BJ (cell line): Measurements from ENCODE around the gene ALKBH4. TPM values are rescaled to one million over a fixed set of nuclear protein-coding genes. Genes with fewer than 3 reads are reported as not detected.

Source experiments
- CTCF ChIA-PET: fragments of 350-600 bp; formaldehyde crosslinking; extraction: SDS; loops from one replicate; lab custom pipeline; 2021; ENCODE audit warnings: antibody characterized with exemption, inconsistent platforms; lab: Yijun Ruan, JAX
- POLR2A ChIA-PET: fragments of 300-600 bp; sonication (Branson Sonifier 250); formaldehyde crosslinking; extraction: SDS; loops from one replicate; lab custom pipeline; 2021; ENCODE audit warnings: antibody characterized with exemption; lab: Charles Lee
- DNase-seq: peaks from one replicate; pipeline ENCODE4 v3.0.0-alpha.2; 2011; ENCODE audit warnings: low read depth
- H3K27me3 ChIP-seq: 2 replicates; pipeline ENCODE4 v1.6.0; 2011; ENCODE audit warnings: low read length; ENCODE audit not compliant: control insufficient read depth, insufficient read depth
- H3K36me3 ChIP-seq: 2 replicates; pipeline ENCODE4 v1.5.1; 2011; ENCODE audit warnings: low read length; ENCODE audit not compliant: control insufficient read depth, insufficient read depth
- H3K4me3 ChIP-seq: 2 replicates; pipeline ENCODE4 v1.5.1; 2011; ENCODE audit warnings: low read depth, mild to moderate bottlenecking, control low read depth, low read length
- polyA plus RNA-seq: library from polyadenylated mRNA; depleted of rRNA; stranded (reverse); fragments of >200 nt; gene quantifications from 2 replicates; pipeline ENCODE4 v1.2.3, GENCODE V29; 2011
- TF ChIP-seq, protein P1 (sequence below): IDR thresholded peaks from 2 replicates; pipeline ENCODE4 v1.5.1; 2011; ENCODE audit warnings: low read depth, mild to moderate bottlenecking, control low read depth, inconsistent platforms, low read length, moderate library complexity; ENCODE audit not compliant: insufficient read depth

Gene ALKBH4
- polyA plus RNA-seq, 1 experiment = 5.9 TPM

DNA sequence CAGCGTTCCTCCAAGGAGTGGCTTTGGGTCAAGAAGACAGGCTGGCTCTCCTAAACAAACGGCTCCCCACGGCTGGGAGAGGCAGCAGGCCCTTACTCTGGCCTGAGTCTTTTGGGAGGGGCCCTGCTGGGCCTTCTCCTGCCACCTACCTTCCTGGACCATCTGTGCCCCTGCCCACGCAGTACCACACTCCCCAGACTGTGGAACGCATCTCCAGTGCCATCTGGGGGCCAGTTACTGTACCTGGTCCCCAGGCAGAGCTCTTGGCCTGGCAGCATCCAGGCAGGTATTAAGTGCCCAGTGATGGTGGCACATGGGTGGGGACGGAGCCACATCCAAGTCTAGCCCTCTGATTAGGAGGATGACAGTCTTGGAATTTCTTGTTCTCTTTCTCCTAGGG lies 14.4 kb downstream of the ALKBH4 start:
- Histone ChIP-seq H3K27me3 (no peaks in the 10 kb centered on the region), H3K4me3 (no peak overlapping the region), H3K36me3 (peaks cover 15% of the 10 kb centered on the region)
- TF ChIP-seq, protein P1, sequence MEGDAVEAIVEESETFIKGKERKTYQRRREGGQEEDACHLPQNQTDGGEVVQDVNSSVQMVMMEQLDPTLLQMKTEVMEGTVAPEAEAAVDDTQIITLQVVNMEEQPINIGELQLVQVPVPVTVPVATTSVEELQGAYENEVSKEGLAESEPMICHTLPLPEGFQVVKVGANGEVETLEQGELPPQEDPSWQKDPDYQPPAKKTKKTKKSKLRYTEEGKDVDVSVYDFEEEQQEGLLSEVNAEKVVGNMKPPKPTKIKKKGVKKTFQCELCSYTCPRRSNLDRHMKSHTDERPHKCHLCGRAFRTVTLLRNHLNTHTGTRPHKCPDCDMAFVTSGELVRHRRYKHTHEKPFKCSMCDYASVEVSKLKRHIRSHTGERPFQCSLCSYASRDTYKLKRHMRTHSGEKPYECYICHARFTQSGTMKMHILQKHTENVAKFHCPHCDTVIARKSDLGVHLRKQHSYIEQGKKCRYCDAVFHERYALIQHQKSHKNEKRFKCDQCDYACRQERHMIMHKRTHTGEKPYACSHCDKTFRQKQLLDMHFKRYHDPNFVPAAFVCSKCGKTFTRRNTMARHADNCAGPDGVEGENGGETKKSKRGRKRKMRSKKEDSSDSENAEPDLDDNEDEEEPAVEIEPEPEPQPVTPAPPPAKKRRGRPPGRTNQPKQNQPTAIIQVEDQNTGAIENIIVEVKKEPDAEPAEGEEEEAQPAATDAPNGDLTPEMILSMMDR = 0 out of 2 replicates have a peak, but pooled peaks have one; percentile 9
- CTCF ChIA-PET = interaction anchor here (0.6 to 1.1 kb wide), 2 partner anchors 12 to 17 kb away, joined by 3 to 4 read pairs; partner anchors contain the start of gene ORAI2
- POLR2A ChIA-PET = no interaction called here
- no peak for DNase-seq

DNA sequence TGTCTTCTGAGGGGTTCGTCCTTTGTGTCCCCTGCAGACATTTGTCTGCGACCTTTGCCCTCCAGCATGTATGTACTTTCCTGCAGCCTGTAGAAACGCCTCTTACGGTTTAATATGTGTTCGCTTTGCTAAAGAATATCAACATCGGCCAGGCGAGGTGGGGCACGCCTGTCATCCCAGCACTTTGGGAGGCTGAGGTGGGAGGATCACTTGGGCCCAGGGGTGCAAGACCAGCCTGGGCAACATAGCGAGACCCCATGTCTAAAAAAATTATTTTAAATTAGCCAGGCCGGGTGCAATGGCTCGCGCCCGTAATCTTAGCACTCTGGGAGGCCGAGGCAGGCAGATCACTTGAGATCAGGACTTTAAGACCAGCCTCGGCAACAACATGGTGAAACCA lies 15.5 kb downstream of the ALKBH4 start:
- Histone ChIP-seq H3K36me3 (peaks cover 17% of the 10 kb centered on the region), H3K4me3 (no peak overlapping the region), H3K27me3 (no peaks in the 10 kb centered on the region)
- CTCF ChIA-PET = no interaction called here
- no peak for DNase-seq
- POLR2A ChIA-PET = no interaction called here
- TF ChIP-seq, protein P1 = no peak

DNA sequence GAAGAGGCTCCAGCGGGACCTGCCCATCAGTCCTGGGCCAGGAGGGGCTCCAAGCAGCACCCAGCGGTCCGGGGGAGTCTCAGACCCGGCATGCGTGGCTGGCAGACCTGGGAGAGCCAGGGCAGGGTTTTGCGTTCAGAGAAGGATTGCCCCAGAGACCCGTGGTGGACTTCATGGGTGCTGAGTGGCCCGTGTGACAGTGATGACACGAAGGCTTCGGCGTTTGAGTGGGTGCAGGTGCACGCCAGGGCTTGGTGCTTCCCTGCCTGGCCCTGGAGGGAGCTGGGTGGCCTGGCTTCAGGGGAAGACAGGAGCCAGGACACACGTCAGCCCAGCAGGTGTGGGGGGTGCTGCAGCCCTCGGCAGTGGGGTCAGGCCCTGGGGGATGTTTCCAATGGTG lies 17.4 kb downstream of the ALKBH4 start:
- Histone ChIP-seq H3K4me3 (no peak overlapping the region), H3K36me3 (peaks cover 17% of the 10 kb centered on the region), H3K27me3 (no peaks in the 10 kb centered on the region)
- DNase-seq = no peak
- ChIA-PET POLR2A (no interaction called here), CTCF (no interaction called here)
- TF ChIP-seq, protein P1 = no peak

DNA sequence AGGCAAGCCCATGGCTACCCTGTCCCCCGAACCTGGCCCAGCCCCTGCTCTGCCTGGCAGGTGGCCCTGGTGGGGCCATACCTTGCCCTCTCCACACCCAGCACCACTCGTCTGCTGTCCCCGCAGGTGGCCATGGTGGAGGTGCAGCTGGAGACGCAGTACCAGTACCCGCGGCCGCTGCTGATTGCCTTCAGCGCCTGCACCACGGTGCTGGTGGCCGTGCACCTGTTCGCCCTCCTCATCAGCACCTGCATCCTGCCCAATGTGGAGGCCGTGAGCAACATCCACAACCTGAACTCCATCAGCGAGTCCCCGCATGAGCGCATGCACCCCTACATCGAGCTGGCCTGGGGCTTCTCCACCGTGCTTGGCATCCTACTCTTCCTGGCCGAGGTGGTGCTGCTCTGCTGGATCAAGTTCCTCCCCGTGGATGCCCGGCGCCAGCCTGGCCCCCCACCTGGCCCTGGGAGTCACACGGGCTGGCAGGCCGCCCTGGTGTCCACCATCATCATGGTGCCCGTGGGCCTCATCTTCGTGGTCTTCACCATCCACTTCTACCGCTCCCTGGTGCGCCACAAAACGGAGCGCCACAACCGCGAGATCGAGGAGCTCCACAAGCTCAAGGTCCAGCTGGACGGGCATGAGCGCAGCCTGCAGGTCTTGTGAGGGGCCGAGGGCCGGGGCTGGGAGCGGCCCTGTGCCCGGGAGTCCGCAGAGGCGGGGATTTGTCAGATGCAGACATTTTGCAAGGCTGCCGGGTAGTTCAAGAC lies 18.1 kb downstream of the ALKBH4 start:
- H3K27me3 ChIP-seq = no peaks in the 10 kb centered on the region
- H3K4me3 ChIP-seq = no peak overlapping the region
- TF ChIP-seq, protein P1 = no peak
- no peak for DNase-seq
- peaks cover 18% of the 10 kb centered on the region for H3K36me3 ChIP-seq
- ChIA-PET POLR2A (no interaction called here), CTCF (no interaction called here)

DNA sequence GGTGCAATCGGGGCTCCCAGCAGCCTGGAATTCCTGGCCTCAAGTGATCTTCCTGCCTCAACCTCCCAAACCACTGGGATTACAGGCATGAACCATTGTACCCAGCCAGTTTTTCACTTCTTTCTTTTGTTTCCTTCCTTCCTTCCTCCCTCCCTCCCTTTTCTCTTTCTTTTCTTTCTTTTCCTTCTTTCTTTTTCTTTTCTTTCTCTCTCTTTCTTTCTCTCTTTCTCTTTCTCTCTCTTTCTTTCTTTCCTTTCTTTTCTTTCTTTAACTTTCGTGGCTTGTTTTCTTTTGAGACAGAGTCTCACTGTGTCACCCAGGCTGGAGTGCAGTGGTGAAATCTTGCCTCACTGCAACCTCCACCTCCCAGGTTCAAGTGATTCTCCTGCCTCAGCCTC lies 19.0 kb downstream of the ALKBH4 start:
- TF ChIP-seq, protein P1 = no peak
- no peaks in the 10 kb centered on the region for H3K27me3 ChIP-seq
- no peak overlapping the region for H3K4me3 ChIP-seq
- DNase-seq = no peak
- POLR2A ChIA-PET = no interaction called here
- CTCF ChIA-PET = interaction anchor here (0.6 kb wide), 1 partner anchor 1740 kb away, joined by 3 read pairs; no protein-coding TSS in a partner anchor
- H3K36me3 ChIP-seq = peaks cover 18% of the 10 kb centered on the region
